ENCODE measurements around the gene SIAH3. TPM values are rescaled to one million over a fixed set of nuclear protein-coding genes. Genes with fewer than 3 reads are reported as not detected.
"Not testable (repeated sequence)": the region's sequence is repeated elsewhere in the genome, so short reads cannot be mapped to it uniquely, and the experiment has no call there.

Gene SIAH3
- polyA plus RNA-seq, 1 donor from 2014 or later: 4.9 TPM

DNA sequence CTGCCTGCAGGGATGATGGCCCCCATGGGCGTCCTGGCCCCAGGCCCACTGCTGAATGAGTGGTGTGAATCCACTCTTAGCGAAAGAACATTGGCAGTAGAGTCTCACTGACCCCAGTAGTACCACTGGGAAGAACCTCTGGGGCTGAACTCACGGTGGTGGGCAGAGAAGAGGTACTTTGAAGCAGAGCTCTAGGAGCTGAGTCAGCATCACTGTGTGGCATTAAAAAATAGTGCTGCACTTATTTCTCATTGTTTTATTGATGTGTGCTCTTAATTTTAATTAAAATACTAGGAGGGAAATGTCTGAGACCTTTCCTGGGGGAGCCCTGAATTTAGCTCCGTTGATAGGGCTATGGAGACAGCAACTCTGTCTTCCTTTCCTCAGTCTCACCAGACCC is 88.1 kb downstream of the SIAH3 start:
- TF ChIP-seq EP300 (conservative IDR thresholded peaks at IDR 0.05; ENCODE audit: poor library complexity, severe bottlenecking) (no peak), SMC3 (conservative IDR thresholded peaks at IDR 0.05; ENCODE audit: poor library complexity) (no peak), EZH2 (IDR thresholded peaks at IDR 0.05; ENCODE audit: borderline replicate concordance, insufficient read depth, low read length, poor library complexity, severe bottlenecking) (no peak), RAD21 (conservative IDR thresholded peaks at IDR 0.05) (no peak)
- Histone ChIP-seq H3K27ac (ENCODE audit: low read length) (no peak overlapping the region), H3K79me2 (replicated peaks; ENCODE audit: insufficient read depth, low read length) (no peaks in the 10 kb centered on the region)

DNA sequence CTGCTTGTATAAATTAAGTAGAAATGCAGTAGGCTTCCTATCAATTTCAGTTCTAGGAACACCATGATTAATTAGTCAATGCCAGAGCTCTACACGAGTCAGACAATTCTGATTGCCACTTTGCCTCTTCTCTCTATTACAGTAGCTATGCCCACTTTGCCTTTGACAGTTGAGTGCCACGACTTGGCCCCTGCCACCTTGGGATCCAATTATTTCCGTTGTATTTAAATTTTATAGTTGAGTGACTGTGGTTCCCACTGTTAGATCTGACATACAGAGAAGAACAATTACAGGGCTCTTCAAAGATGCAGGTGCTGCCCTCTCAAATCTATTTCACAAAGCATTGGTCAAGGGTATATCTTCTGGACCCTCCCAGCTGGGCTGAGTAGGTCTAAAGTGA is 94.0 kb downstream of the SIAH3 start:
- not testable (repeated sequence) for H3K79me2 ChIP-seq (replicated peaks; ENCODE audit: insufficient read depth, low read length); H3K36me3 ChIP-seq (ENCODE audit: insufficient read depth, low read length); H3K27me3 ChIP-seq (ENCODE audit: insufficient read depth, low read depth, low read length); H3K9ac ChIP-seq (ENCODE audit: low read length); H3K4me2 ChIP-seq (ENCODE audit: low read length); H2AFZ ChIP-seq (ENCODE audit: low read depth, low read length); H3K9me2 ChIP-seq (ENCODE audit: insufficient read depth, low read length); H3K4me3 ChIP-seq (ENCODE audit: low read length); H4K20me1 ChIP-seq (ENCODE audit: insufficient read depth); H3K9me3 ChIP-seq (ENCODE audit: low read length); H3F3A ChIP-seq (ENCODE audit: insufficient read depth, low read length, poor library complexity, severe bottlenecking); H3K27ac ChIP-seq (ENCODE audit: low read length)

More for the DNA sequence above, 88.1 kb downstream of the SIAH3 start:
- no peak overlapping the region for H3K9ac ChIP-seq (ENCODE audit: low read length)
- H3K9me2 ChIP-seq (ENCODE audit: insufficient read depth, low read length): no peaks in the 10 kb centered on the region
- H3K9me3 ChIP-seq (ENCODE audit: low read length): no peaks in the 10 kb centered on the region
- H3K4me3 ChIP-seq (ENCODE audit: low read length): no peak overlapping the region
- no peak overlapping the region for H3K4me2 ChIP-seq (ENCODE audit: low read length)
- H4K20me1 ChIP-seq (ENCODE audit: insufficient read depth): no peaks in the 10 kb centered on the region
- H3K27me3 ChIP-seq (ENCODE audit: insufficient read depth, low read depth, low read length): no peaks in the 10 kb centered on the region
- H3F3A ChIP-seq (ENCODE audit: insufficient read depth, low read length, poor library complexity, severe bottlenecking): no peaks in the 10 kb centered on the region
- no peak overlapping the region for H2AFZ ChIP-seq (ENCODE audit: low read depth, low read length)
- H3K36me3 ChIP-seq (ENCODE audit: insufficient read depth, low read length): no peaks in the 10 kb centered on the region

DNA sequence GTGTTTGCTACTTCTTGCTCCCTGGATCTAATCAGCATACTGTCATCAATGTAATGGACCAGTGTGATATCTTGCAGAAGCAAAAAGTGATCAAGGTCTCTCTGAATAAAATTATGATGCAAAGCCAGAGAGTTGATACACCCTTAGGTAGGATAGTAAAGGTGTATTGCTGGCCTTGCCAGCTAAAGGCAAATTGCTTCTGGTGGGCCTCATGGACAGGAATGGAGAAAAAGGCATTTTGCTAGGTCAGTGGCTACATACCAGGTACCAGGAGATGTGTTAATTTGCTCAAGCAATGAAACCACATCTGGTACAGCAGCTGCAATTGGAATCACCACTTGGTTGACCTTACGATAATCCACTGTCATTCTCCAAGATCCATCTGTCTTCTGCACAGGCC is 95.1 kb downstream of the SIAH3 start:
- not testable (repeated sequence) for H4K20me1 ChIP-seq (ENCODE audit: insufficient read depth); H3K27me3 ChIP-seq (ENCODE audit: insufficient read depth, low read depth, low read length); H3F3A ChIP-seq (ENCODE audit: insufficient read depth, low read length, poor library complexity, severe bottlenecking); H3K27ac ChIP-seq (ENCODE audit: low read length); H3K9me2 ChIP-seq (ENCODE audit: insufficient read depth, low read length); H3K9ac ChIP-seq (ENCODE audit: low read length); H3K79me2 ChIP-seq (replicated peaks; ENCODE audit: insufficient read depth, low read length); H3K4me3 ChIP-seq (ENCODE audit: low read length); H3K36me3 ChIP-seq (ENCODE audit: insufficient read depth, low read length); H3K4me2 ChIP-seq (ENCODE audit: low read length); H3K9me3 ChIP-seq (ENCODE audit: low read length); H2AFZ ChIP-seq (ENCODE audit: low read depth, low read length)

DNA sequence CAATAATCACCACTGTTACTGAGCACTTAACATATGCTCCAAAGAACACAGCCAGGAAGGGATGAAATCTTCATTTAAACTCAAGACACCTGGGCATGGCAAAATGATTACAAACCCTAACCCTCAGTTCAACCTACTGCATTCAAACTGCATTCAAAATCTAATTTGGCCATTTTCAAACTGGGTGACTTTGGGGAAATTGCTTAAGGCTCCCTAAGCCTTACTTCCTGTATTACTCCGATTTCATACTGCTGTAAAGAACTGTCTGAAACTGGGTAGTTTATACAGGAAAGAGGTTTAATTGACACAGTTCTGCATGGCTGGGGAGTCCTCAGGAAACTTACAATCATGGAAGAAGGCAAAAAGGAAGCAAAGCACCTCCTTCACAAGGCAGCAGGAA is 99.0 kb downstream of the SIAH3 start:
- H3K36me3 ChIP-seq (ENCODE audit: insufficient read depth, low read length): no peaks in the 10 kb centered on the region
- H2AFZ ChIP-seq (ENCODE audit: low read depth, low read length): no peak overlapping the region
- no peak overlapping the region for H3K27ac ChIP-seq (ENCODE audit: low read length)
- H3K9me2 ChIP-seq (ENCODE audit: insufficient read depth, low read length): no peaks in the 10 kb centered on the region
- no peak overlapping the region for H3K4me2 ChIP-seq (ENCODE audit: low read length)
- no peaks in the 10 kb centered on the region for H3F3A ChIP-seq (ENCODE audit: insufficient read depth, low read length, poor library complexity, severe bottlenecking)
- H3K79me2 ChIP-seq (replicated peaks; ENCODE audit: insufficient read depth, low read length): no peaks in the 10 kb centered on the region
- no peaks in the 10 kb centered on the region for H4K20me1 ChIP-seq (ENCODE audit: insufficient read depth)
- no peak overlapping the region for H3K4me3 ChIP-seq (ENCODE audit: low read length)
- TF ChIP-seq RAD21 (conservative IDR thresholded peaks at IDR 0.05): no peak
- no peak for TF ChIP-seq TAF1 (IDR thresholded peaks at IDR 0.05; ENCODE audit: low read depth)
- TF ChIP-seq SMC3 (conservative IDR thresholded peaks at IDR 0.05; ENCODE audit: poor library complexity): no peak
- no peak for TF ChIP-seq EZH2 (IDR thresholded peaks at IDR 0.05; ENCODE audit: borderline replicate concordance, insufficient read depth, low read length, poor library complexity, severe bottlenecking)
- TF ChIP-seq, protein P1, sequence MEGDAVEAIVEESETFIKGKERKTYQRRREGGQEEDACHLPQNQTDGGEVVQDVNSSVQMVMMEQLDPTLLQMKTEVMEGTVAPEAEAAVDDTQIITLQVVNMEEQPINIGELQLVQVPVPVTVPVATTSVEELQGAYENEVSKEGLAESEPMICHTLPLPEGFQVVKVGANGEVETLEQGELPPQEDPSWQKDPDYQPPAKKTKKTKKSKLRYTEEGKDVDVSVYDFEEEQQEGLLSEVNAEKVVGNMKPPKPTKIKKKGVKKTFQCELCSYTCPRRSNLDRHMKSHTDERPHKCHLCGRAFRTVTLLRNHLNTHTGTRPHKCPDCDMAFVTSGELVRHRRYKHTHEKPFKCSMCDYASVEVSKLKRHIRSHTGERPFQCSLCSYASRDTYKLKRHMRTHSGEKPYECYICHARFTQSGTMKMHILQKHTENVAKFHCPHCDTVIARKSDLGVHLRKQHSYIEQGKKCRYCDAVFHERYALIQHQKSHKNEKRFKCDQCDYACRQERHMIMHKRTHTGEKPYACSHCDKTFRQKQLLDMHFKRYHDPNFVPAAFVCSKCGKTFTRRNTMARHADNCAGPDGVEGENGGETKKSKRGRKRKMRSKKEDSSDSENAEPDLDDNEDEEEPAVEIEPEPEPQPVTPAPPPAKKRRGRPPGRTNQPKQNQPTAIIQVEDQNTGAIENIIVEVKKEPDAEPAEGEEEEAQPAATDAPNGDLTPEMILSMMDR (IDR thresholded peaks at IDR 0.05; ENCODE audit: poor library complexity, severe bottlenecking): no peak
- TF ChIP-seq, protein P2, sequence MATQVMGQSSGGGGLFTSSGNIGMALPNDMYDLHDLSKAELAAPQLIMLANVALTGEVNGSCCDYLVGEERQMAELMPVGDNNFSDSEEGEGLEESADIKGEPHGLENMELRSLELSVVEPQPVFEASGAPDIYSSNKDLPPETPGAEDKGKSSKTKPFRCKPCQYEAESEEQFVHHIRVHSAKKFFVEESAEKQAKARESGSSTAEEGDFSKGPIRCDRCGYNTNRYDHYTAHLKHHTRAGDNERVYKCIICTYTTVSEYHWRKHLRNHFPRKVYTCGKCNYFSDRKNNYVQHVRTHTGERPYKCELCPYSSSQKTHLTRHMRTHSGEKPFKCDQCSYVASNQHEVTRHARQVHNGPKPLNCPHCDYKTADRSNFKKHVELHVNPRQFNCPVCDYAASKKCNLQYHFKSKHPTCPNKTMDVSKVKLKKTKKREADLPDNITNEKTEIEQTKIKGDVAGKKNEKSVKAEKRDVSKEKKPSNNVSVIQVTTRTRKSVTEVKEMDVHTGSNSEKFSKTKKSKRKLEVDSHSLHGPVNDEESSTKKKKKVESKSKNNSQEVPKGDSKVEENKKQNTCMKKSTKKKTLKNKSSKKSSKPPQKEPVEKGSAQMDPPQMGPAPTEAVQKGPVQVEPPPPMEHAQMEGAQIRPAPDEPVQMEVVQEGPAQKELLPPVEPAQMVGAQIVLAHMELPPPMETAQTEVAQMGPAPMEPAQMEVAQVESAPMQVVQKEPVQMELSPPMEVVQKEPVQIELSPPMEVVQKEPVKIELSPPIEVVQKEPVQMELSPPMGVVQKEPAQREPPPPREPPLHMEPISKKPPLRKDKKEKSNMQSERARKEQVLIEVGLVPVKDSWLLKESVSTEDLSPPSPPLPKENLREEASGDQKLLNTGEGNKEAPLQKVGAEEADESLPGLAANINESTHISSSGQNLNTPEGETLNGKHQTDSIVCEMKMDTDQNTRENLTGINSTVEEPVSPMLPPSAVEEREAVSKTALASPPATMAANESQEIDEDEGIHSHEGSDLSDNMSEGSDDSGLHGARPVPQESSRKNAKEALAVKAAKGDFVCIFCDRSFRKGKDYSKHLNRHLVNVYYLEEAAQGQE (IDR thresholded peaks at IDR 0.05; ENCODE audit: borderline replicate concordance): no peak
- TF ChIP-seq MXI1 (conservative IDR thresholded peaks at IDR 0.05; ENCODE audit: poor library complexity, severe bottlenecking): no peak
- TF ChIP-seq POLR2AphosphoS5 (IDR thresholded peaks at IDR 0.05): no peak
- TF ChIP-seq EP300 (conservative IDR thresholded peaks at IDR 0.05; ENCODE audit: poor library complexity, severe bottlenecking): no peak
- no peaks in the 10 kb centered on the region for H3K9me3 ChIP-seq (ENCODE audit: low read length)
- no peak overlapping the region for H3K9ac ChIP-seq (ENCODE audit: low read length)
- H3K27me3 ChIP-seq (ENCODE audit: insufficient read depth, low read depth, low read length): no peaks in the 10 kb centered on the region

Data from neural cell (in vitro differentiated cells).